Omental fat pad (tissue), 4 donors: ENCODE data around the gene IGF1. TPM values are rescaled to one million over a fixed set of nuclear protein-coding genes. Genes with fewer than 3 reads are reported as not detected.

Experiments used
- ATAC-seq: fragments of 150-250 bp; one replicate; pipeline ENCODE4 v1.9.1; 2016; ENCODE audit warnings: mild to moderate bottlenecking, moderate library complexity; ENCODE audit not compliant: low FRiP score
- DNase-seq: peaks from one replicate; pipeline ENCODE4 v3.0.0-alpha.2; 2019; ENCODE audit warnings: low spot score
- CTCF ChIP-seq, 3 donors: fragments of 450-650 bp; IDR thresholded peaks; one replicate each; pipeline ENCODE4 v1.5.1; 2016 to 2017; ENCODE audit warnings: antibody characterized with exemption in 3 of 3, mild to moderate bottlenecking in 3 of 3, moderate library complexity in 2 of 3
- total RNA-seq, 4 donors: library from RNA; depleted of rRNA; stranded (reverse); fragments of >200 nt; gene quantifications; one replicate each; pipeline ENCODE4 v1.1.0, GENCODE V29; 2016

IGF1 gene
- total RNA-seq, 4 donors from 2014 or later: 68.1 to 248 (median 185) TPM

- DNase-seq (no peak), ATAC-seq (no peak)
These were observed 56.9 kb downstream of the IGF1 start for GRCh38 chr12:102423462-102423861.

GRCh38 chr12:102421802-102422583 lies 58.4 kb downstream of the IGF1 start:
- DNase-seq (no peak), ATAC-seq (no peak)
- no peak for TF ChIP-seq CTCF (IDR thresholded peaks at IDR 0.05)

More at GRCh38 chr12:102423462-102423861, 56.9 kb downstream of the IGF1 start:
- no peak for TF ChIP-seq CTCF (IDR thresholded peaks at IDR 0.05)

GRCh38 chr12:102419094-102419764 lies 61.1 kb downstream of the IGF1 start:
- ATAC-seq (no peak), DNase-seq (no peak)
- no peak for TF ChIP-seq CTCF (IDR thresholded peaks at IDR 0.05)

GRCh38 chr12:102417055-102417454 lies 63.3 kb downstream of the IGF1 start:
- DNase-seq: no peak
- ATAC-seq: no peak
- TF ChIP-seq CTCF (IDR thresholded peaks at IDR 0.05): no peak

GRCh38 chr12:102415515-102415914 lies 64.8 kb downstream of the IGF1 start:
- DNase-seq (no peak), ATAC-seq (no peak)
- no peak for TF ChIP-seq CTCF (IDR thresholded peaks at IDR 0.05)

- DNase-seq (no peak), ATAC-seq (no peak)
- TF ChIP-seq CTCF (IDR thresholded peaks at IDR 0.05): no peak
These were observed 67.0 kb downstream of the IGF1 start for GRCh38 chr12:102413396-102413795.

- DNase-seq: no peak
- no peak for ATAC-seq
- no peak for TF ChIP-seq CTCF (IDR thresholded peaks at IDR 0.05)
These were observed 69.9 kb downstream of the IGF1 start for GRCh38 chr12:102410511-102410910.
